Mesothelial cell of epicardium (in vitro differentiated cells): Measurements from ENCODE around the gene C4orf54. TPM values are rescaled to one million over a fixed set of nuclear protein-coding genes. Genes with fewer than 3 reads are reported as not detected.

Experiments
- DNase-seq, 2 experiments: peaks; one replicate each; pipeline ENCODE4 v3.0.0; 2021; ENCODE audit warnings: low spot score in 2 of 2; ENCODE audit not compliant: unreplicated experiment in 2 of 2
- H3K27ac Mint-ChIP-seq: 2 replicates; pipeline ENCODE4 v1.8.0; 2021; ENCODE audit warnings: mixed read lengths
- H3K27me3 Mint-ChIP-seq: 2 replicates; pipeline ENCODE4 v1.8.0; 2021; ENCODE audit warnings: low read depth, mixed read lengths
- H3K36me3 Mint-ChIP-seq: 2 replicates; pipeline ENCODE4 v1.8.0; 2021; ENCODE audit warnings: mixed read lengths
- H3K4me1 Mint-ChIP-seq: 2 replicates; pipeline ENCODE4 v1.8.0; 2021; ENCODE audit warnings: mixed read lengths
- H3K4me3 Mint-ChIP-seq: 2 replicates; pipeline ENCODE4 v1.8.0; 2021; ENCODE audit warnings: mild to moderate bottlenecking, moderate library complexity, mixed read lengths
- H3K9me3 Mint-ChIP-seq: 2 replicates; pipeline ENCODE4 v1.8.0; 2021; ENCODE audit warnings: mixed read lengths
- CTCF ChIP-seq: fragments of 200-600 bp; sonication (generic); IDR thresholded peaks from one replicate; pipeline ENCODE4 v1.5.0; 2021; ENCODE audit warnings: antibody characterized with exemption; ENCODE audit not compliant: unreplicated experiment
- total RNA-seq: library from RNA; stranded (reverse); gene quantifications from 3 replicates; pipeline ENCODE4 v1.2.1, GENCODE V29; 2021

Gene C4orf54
- 0.02 to 0.04 TPM (median 0.04 TPM) in 3 replicates for total RNA-seq

- H3K9me3 Mint-ChIP-seq = no peaks in the 10 kb centered on the region
- H3K4me3 Mint-ChIP-seq = no peak within 1 kb of the TSS
- H3K27ac Mint-ChIP-seq = no peak within 1 kb of the TSS
- TF ChIP-seq CTCF = no peak
- no peak for DNase-seq
- peaks cover 5% of the 10 kb centered on the region for H3K4me1 Mint-ChIP-seq
- peaks cover 2% of the 10 kb centered on the region for H3K27me3 Mint-ChIP-seq
- H3K36me3 Mint-ChIP-seq = no peaks in the 10 kb centered on the region
Measured at GRCh38 chr4:99657798-99658197, at the start of gene C4orf54. TSS of gene C4orf54 (minus strand) at chr4:99657828. CDS start at chr4:99654648, 3,180 bp downstream.

- Mint-ChIP-seq H3K4me3 (no peak overlapping the region), H3K9me3 (peaks cover 9% of the 10 kb centered on the region), H3K27ac (no peak overlapping the region), H3K36me3 (no peaks in the 10 kb centered on the region), H3K27me3 (peaks cover 9% of the 10 kb centered on the region), H3K4me1 (no peaks in the 10 kb centered on the region)
- TF ChIP-seq CTCF = no peak
- no peak for DNase-seq
Measured at GRCh38 chr4:99705891-99706290, 48.3 kb upstream of the C4orf54 start.

GRCh38 chr4:99696801-99697200 is 39.2 kb upstream of the C4orf54 start:
- TF ChIP-seq CTCF = no peak
- Mint-ChIP-seq H3K36me3 (no peaks in the 10 kb centered on the region), H3K27ac (no peak overlapping the region), H3K9me3 (peaks cover 7% of the 10 kb centered on the region), H3K27me3 (peaks cover 5% of the 10 kb centered on the region), H3K4me3 (no peak overlapping the region), H3K4me1 (no peaks in the 10 kb centered on the region)
- no peak for DNase-seq

GRCh38 chr4:99693140-99693539 is 35.5 kb upstream of the C4orf54 start:
- Mint-ChIP-seq H3K36me3 (no peaks in the 10 kb centered on the region), H3K27ac (no peak overlapping the region), H3K4me3 (no peak overlapping the region), H3K9me3 (peaks cover 27% of the 10 kb centered on the region), H3K27me3 (no peaks in the 10 kb centered on the region), H3K4me1 (no peaks in the 10 kb centered on the region)
- no peak for TF ChIP-seq CTCF
- no peak for DNase-seq

- H3K27me3 Mint-ChIP-seq = no peaks in the 10 kb centered on the region
- H3K27ac Mint-ChIP-seq = no peak overlapping the region
- H3K4me1 Mint-ChIP-seq = no peaks in the 10 kb centered on the region
- H3K9me3 Mint-ChIP-seq = peaks cover 27% of the 10 kb centered on the region
- DNase-seq = no peak
- no peak overlapping the region for H3K4me3 Mint-ChIP-seq
- no peaks in the 10 kb centered on the region for H3K36me3 Mint-ChIP-seq
- TF ChIP-seq CTCF = no peak
Measured at GRCh38 chr4:99690990-99691389, 33.4 kb upstream of the C4orf54 start.

GRCh38 chr4:99690472-99690871 is 32.8 kb upstream of the C4orf54 start:
- H3K27me3 Mint-ChIP-seq = no peaks in the 10 kb centered on the region
- H3K4me1 Mint-ChIP-seq = no peaks in the 10 kb centered on the region
- H3K27ac Mint-ChIP-seq = no peak overlapping the region
- no peak for DNase-seq
- TF ChIP-seq CTCF = no peak
- H3K36me3 Mint-ChIP-seq = no peaks in the 10 kb centered on the region
- H3K4me3 Mint-ChIP-seq = no peak overlapping the region
- peaks cover 27% of the 10 kb centered on the region for H3K9me3 Mint-ChIP-seq
